ENCODE results near the gene SPNS2.

DNA sequence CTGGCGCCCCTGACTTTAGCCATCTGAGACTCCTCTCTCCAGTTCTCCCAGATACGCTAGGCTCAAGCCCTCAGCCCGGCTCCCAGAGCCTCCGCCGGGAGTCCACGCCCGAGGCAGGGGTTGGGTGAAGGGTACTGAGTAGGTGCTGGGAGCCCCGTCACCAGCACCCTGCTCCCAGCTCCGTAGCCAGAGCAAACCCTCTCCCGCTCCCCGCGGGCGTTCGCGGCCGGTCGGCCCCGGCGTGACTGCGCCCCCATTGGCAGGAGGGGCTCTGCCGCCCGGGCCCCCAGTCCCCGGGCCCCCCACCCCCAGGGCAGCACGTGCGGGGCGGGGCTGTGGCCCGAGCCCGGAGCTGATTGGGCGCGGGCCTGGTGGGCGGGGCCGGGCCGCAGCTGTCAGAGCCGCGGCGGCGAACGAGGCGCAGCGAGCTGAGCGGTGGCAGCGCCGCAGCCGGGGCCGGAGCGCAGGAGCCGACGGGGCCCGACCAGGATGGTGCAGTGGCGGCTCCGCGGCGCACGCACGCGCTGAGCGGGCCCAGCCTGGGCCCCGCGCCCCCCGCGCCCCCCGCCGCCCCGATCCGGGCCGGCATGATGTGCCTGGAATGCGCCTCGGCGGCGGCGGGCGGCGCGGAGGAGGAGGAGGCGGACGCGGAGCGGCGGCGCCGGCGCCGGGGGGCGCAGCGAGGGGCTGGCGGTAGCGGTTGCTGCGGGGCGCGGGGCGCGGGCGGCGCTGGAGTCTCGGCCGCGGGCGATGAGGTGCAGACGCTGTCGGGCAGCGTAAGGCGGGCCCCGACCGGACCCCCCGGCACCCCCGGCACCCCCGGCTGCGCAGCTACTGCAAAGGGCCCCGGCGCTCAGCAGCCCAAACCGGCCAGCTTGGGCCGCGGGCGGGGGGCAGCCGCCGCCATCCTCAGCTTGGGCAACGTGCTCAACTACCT lies at the start of gene SPNS2:
- TF ChIP-seq, protein P1, sequence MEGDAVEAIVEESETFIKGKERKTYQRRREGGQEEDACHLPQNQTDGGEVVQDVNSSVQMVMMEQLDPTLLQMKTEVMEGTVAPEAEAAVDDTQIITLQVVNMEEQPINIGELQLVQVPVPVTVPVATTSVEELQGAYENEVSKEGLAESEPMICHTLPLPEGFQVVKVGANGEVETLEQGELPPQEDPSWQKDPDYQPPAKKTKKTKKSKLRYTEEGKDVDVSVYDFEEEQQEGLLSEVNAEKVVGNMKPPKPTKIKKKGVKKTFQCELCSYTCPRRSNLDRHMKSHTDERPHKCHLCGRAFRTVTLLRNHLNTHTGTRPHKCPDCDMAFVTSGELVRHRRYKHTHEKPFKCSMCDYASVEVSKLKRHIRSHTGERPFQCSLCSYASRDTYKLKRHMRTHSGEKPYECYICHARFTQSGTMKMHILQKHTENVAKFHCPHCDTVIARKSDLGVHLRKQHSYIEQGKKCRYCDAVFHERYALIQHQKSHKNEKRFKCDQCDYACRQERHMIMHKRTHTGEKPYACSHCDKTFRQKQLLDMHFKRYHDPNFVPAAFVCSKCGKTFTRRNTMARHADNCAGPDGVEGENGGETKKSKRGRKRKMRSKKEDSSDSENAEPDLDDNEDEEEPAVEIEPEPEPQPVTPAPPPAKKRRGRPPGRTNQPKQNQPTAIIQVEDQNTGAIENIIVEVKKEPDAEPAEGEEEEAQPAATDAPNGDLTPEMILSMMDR (IDR thresholded peaks at IDR 0.05) = no peak
- no peak for TF ChIP-seq EP300 (IDR thresholded peaks at IDR 0.05)
- peak in 1 of 4 donors; percentile 64 for TF ChIP-seq POLR2A (IDR thresholded peaks at IDR 0.05)
- TF ChIP-seq POLR2AphosphoS5 (IDR thresholded peaks at IDR 0.05) = peak in 1 of 2 donors; percentile 74

Measured in upper lobe of left lung (tissue), 4 donors.